Activated CD4-positive, alpha-beta T cell treated with anti-CD3 and anti-CD28 coated beads, Interleukin-2, Interleukin-4, amounts not matched to agents 100 ng/mL and 50 ng/mL, durations not matched to agents 16 hours and 8 hours (primary cell): Measurements from ENCODE around the gene GDPD2.

Experiments used
- DNase-seq: peaks from one replicate; pipeline ENCODE4 v3.0.0-alpha.2; 2020; ENCODE audit warnings: low spot score

GDPD2 gene

DNA sequence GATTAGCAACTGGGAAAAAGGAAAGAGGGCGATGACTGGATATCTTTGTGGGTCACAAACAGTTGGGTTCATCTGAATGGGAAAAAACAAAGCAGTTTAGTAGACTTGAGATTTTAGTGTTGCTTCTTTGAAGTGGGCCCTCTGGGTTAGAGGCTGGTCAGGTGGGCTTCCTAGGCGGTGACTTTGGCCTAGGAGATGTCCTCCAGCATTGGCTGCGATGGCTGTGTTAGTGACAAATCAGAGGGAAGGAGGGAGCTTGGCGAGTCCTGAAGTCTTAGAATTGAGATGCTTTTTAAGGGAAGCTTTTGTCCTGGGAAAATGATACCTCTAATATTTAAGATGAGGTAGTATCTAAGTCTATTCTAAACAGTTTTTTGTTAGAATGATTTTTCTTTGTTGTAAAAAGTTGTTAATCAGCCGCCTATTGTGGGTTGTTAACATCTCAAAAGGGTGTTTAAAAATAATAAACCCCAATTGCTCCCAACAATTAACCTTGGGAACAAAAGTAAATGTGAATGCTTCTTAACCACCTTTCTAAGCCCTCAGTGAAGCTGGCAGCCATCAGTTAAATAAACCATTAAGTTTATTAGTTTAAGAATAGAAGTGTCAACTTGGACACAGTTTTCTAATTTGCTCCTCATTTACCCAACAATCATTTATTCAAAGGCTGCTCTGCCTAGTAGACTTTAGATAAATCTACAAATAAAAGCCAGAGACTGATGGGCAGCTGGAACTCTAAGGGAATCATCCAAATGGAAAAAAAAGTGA, 53.2 kb downstream of the GDPD2 start:
- no peak for DNase-seq

DNA sequence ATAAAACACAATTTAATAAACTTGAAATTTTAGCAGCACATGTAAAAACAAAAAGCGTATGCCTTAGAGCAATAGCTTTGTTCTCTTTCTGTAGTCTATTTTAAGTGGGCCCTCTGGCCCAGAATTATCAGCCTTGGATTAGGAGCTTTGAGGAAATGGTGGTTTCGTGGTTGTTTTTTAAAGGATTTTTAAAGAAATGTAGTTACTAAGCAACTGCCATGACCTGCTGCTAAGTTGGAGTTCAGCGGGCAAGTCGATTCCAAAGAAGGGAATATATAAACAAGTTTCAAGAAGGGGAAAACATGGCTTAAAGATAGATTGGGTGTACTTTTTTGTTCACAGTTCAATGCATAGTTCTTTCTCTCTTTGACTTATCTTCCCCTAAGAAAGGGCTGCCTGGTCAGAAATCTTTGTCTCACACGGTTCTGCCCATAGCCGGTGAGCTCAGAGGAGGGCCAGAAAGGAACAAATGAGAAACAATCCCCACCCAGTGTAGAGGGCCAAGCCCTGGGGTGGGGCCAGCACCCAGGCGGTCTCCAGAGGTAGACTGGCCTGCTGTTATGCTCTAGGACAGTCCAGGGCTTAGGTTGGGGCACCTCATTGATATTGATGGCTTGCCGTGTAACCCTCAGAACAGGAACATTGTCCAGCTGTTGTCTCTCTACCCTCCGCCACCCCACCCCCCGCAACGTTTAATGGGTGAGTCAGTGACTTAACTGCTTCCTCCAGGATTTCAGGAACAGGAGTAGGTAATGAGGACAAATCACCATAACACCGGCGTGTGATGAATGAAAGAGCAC, 54.0 kb downstream of the GDPD2 start:
- DNase-seq = no peak

DNA sequence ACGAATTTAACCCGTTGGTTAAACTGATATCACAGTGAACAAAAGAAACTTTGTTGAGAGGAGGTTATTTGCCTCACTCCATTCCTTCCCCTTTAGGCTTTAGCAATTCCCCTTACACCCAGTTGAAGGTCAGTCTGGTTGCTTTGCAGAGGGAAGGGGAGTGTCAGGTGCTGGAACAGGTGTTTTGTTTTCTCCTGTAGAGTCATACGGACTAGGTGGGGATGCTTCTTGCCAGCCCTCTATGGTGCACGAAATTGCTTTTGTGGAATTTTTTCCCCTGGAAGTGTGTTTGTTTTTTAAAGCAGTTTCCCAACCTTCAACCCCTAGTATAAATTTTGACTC, 54.6 kb downstream of the GDPD2 start:
- no peak for DNase-seq

DNA sequence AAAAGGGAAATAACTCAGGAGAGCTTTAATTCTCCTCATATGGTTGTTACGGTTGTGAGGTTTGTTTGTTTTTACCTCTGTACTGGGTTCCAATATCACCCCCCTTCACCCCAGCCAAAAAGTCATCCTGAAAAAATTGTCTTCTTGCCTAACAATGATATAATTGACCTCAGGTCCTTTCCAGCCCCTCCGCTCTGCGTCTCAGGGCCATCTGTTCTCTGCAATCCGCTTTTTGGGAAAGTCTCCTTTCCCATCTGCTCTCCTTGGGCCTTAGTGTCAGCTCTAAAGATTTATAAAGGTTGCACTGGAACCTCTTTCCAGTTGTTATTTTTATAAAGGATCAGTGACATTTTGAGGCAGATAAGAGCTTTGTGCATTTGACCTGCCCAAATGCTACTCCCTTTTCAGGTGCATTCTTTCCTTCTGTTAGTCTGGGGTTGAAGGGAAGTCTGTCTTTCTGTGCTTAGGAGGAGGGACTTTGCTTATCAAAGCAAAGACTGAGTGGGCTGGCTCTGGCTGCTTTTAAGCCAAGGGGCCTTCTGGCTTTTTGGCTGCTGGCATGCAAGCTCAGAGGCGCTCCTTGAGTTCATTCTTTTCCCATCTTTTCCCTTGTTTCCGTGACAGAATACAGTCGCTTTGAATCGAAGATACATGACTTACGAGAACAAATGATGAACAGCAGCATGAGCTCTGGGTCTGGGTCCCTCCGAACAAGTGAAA, 55.6 kb downstream of the GDPD2 start:
- no peak for DNase-seq

DNA sequence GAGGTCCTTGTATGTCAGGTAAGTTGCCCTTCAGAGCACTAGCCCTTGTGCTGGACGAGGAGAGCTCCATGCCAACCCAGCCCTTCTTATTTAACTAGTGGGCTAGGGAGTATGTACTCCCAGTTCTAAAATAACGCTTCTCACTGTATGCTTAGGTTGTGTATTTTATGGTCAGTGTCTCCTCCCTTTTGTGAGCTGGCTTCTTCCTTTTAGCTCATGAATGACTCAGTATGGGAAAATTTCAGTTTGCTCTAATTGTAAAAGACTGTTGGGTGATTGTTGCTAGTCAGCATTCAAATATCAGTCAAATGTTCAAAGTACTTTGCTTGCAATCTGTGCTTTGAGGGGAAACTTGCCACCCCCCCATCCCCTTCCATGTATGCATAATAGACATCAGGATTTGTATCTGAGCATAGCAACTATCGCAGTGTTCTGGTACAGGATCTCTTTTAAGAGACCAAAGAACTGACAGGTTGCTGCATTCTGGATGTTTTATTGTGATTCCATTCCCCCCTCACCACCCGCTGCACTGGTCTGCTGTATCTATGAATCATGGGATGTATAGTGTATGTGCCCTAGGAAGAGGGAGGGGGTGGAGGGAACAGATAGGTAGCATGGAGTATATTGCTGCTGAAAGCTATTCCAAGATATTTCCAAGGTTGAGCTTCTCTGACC, 56.3 kb downstream of the GDPD2 start:
- no peak for DNase-seq

DNA sequence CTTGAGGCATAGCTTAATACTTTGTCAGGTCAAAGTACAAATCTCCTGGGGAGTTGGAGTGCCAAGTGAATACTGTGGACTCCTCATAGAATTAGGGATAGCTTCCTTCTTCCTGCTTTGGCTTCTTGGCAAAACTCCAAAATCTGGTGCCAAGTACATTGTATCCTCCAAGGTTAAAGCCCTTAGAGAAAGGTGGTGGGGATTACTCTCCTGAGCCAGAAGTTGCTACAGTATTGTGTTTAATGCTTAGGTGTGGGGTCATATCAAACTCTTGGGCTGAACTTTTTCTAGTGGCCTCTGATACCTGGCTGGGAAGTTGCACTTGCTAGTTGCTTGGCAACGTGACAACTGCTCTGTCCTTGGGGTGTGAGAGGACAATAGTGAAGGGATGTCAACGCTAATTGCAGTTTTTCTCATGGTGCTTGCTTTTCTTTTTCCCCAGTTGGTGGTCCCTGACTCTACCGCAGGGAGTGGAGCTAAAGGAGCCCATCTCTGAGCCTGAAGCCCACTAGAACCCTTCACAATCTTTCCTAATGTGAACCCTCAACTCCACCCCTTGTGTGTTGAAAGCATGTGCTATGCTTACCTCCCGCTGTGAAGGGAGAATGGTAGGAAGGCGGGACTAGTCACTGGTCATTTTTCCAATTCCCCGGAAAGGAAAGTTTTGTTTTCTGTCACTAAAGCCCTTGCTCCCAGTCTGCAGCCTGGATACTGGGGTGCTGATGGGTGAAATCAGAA, 57.0 kb downstream of the GDPD2 start:
- no peak for DNase-seq

DNA sequence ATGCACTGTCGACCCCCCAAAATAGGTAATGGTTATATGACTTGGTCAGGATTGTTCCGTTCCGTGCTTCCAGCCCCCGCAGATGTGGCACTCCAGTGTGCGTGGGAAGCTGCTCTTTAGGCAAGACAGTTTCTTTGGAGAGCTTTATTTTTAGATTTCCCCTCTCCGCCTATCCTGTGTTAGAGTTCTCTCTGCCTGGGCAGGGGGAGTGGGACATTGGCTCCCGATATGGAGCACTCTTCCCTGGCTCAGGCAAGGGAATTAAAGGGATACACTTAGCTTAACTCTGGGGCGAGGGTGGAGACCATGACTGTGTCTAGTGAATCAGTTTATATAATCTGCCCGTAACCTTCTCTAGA, 57.5 kb downstream of the GDPD2 start:
- DNase-seq = no peak

DNA sequence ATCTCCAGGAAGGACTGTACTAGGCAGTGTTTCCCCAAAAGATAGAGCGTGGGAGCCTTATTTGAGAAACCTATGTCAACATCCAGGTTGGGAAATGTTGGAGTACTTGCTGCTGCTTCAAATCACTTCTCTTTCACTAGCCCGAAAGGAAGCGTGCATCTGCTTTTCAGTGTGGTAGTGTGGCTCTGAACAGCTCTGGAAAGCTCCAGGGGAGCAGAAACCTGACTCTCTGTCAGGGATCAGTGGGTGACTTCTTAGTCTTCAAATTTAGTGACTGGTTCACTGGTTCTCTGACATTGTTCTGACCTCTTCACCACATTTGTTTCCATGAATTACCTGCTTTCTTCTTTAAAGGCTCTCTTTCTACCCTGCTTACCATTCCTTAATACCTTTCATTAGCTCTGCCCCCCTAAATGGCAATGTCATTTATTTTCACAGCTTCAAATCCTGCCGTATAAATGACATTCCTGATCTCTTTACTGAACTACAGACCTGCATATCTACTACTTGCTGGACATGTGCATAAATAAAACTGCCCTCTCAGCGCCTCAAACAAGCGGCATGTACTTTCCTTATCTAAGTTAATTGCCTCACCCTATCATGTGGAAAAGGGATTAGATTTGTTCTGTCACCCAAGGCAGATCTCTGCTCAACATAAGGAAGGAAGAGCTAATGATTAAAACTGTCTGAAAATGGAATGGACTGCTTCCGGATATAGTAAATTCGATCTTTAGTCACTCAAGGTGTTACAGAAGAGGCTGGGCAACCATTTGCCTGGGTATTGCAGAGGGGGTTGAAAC, 58.6 kb downstream of the GDPD2 start:
- DNase-seq = no peak

DNA sequence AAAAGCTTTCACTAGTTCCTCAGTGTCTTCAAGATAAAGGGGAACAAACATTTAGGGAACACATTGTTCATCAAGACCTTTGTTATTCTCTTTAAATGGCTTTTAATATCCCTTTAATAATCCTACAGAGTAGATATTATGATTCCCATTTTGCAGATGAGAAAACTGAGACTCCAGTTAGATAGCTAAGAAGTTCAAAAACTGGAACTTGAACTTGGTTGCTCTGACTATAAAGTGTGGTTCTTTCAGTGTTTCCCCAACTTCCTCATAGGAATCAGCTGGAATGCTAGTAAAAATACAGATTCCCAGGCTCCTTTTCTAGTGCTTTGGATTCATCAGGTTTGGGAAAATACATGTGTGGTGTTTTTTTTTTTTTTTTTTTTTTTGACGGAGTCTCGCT, 59.2 kb downstream of the GDPD2 start:
- no peak for DNase-seq
